ENCODE data around the gene MYT1.
"Not testable (repeated sequence)": the region's sequence is repeated elsewhere in the genome, so short reads cannot be mapped to it uniquely, and the experiment has no call there.

MYT1 gene

DNA sequence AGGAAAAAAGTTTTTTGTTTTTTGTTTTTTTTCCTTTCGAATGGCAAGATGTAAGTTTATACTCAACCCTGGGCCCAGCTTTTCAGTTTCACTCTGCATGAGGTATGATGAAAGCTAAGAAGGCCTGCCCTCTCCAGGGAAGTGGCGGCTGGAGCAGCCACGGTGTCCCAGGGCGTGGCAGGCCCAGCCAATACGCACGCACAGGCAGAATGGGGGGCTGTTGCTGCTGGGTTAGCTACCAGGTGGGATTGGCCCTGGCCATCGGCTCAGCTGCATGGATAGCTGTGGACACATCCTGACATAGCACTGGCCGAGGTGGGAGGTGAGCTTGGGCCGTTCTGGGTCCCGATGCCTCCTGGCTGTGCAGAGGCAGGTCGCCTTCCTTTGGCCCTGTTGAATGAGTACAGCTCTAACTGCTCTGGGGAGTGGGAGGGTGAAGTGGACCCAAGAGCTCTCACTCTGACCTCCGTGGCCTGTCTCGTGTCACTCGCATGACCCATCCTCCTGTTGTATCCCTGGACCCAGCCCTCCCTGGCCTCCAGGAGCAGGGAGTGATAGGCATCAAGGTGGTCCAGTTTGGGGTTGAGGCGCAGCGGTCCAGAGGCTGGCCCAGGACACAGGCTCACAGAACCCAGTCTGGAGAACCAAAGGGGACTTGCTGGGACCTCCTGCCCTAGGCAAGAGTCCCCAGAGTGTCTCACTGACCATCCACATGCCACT is 18.1 kb downstream of the MYT1 start:
- DNase-seq (ENCODE audit: low read depth, low spot score), result no peak
- H3K4me3 ChIP-seq (ENCODE audit: low read length), result no peak overlapping the region

DNA sequence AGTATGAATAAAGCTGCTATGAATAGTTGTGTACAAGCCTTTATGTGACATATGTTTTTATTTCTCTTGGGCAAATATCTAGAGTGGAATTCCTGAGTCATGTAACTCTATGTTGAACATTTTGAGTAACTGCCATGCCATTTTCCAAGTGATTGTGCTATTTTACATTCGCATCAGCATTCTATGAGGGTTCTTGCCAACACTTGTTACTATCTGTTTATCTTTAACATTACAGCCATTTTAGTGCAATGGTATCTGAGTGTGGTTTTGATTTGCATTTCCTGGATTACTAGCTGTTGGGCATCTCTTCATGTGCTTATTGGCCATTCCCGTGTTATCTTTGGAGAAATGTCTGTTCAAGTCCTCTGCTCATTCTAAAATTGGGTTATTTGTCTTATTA is 19.1 kb downstream of the MYT1 start:
- DNase-seq (ENCODE audit: low read depth, low spot score), result no peak
- no peak overlapping the region for H3K4me3 ChIP-seq (ENCODE audit: low read length)

DNA sequence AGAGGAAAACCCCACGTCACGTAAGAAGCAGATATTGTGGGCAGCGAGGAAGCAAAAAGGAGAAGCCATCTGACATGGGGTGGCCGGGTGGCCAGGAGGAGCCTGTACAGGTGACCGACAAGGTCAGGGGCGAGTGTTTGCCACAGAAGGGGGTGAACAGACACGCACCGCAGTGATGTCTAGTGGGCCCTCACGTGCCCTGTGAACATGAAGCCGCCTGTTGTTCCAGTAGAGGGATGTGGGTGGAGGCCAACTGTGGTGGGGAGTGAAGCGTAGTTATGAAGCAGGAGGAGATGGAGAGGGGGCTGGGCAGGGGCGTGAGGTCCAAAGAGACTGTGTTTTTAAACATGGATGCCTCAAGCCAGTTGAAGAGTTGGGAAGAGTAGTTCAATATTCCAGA is 20.5 kb downstream of the MYT1 start:
- no peak for DNase-seq (ENCODE audit: low read depth, low spot score)

DNA sequence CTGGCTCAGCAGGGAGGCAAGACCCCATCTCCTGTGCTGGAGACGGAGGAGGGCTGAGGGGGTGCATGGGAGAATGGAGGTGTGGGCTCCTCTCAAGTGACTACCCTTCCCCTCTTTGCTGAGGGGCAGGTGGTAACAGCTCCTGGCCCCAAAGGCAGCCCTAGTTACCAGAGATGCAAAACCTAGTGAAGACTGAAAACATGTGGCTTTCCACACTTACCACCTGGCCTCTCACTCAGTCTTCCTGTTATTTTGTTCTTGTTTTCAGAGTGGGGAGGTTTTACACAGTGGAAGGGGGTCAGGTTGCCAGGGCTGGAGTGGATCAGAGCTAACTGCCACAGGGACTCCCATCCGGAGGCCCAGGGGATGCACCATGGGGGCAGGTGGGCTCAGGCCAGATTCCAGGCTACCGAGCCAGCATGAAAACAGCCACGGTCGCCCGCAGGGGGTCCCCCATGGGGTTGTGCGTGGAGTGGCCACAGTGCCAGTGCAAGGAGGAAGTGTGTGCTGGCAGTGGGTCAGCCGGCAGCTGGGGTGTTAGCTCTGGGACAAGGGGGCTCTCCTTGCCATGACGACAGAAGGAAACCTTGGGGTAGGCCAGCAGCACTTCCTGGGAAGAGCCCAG is 21.1 kb downstream of the MYT1 start:
- DNase-seq (ENCODE audit: low read depth, low spot score), result no peak
- H3K4me3 ChIP-seq (ENCODE audit: low read length), result no peak overlapping the region

More for the DNA sequence above, 20.5 kb downstream of the MYT1 start:
- H3K4me3 ChIP-seq (ENCODE audit: low read length), result no peak overlapping the region

DNA sequence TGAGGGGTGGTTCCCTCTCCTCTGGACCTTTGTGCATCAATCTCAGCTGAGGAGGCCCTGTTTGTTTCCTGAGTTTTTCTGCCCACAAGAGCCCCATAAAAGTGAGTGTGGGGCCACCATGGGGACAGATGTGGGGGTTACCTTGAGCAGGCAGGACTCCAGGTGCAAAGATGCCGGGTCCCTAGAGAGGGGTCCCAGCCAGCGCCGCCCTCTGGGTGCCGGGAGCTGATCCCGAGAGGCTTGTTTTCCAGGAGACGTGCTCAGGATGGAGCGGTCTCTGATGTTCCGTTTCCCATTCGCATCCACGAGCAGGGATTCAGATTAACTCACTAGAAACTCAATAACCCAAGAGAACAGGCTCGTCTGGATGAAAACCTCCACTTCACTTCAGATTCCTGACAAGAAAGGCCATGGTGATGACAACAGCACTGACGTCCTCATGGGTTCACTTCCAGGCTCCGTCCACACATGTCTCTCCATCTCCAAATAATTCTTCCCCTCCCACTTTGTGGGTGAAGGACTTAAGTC is 21.9 kb downstream of the MYT1 start:
- no peak for DNase-seq (ENCODE audit: low read depth, low spot score)
- no peak overlapping the region for H3K4me3 ChIP-seq (ENCODE audit: low read length)

DNA sequence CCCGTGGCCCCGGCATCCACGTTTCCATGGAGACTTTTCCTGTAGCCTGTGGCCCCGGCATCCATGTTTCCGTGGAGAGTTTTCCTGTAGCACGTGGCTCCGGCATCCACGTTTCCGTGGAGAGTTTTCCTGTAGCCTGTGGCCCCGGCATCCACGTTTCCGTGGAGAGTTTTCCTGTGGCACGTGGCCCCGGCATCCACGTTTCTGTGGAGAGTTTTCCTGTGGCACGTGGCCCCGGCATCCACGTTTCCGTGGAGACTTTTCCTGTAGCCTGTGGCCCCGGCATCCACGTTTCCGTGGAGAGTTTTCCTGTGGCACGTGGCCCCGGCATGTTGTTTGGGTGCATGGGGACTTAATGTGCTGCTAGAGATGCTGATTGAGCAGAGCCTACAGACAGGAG is 23.0 kb downstream of the MYT1 start:
- DNase-seq (ENCODE audit: low read depth, low spot score); H3K4me3 ChIP-seq (ENCODE audit: low read length): not testable (repeated sequence)

DNA sequence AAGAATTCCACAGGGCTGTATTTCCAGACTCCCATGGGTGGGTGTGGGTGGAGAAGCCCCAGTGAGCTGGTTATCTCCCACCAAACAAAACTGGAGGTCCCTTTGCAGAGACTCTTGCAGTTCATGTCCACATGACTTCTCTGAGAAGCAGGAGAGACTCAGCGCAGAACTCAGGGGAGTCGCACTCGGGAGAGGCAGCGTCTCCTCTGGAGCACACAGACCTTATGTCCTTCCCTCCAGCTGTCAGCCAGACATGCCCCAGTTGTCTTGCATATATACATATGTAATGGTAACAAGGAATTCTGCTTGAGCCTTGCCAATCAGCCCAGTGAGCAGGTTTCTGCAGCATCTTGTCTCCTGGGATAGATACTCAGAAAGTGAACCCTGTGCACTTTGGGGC is 23.8 kb downstream of the MYT1 start:
- no peak for DNase-seq (ENCODE audit: low read depth, low spot score)
- H3K4me3 ChIP-seq (ENCODE audit: low read length), result no peak overlapping the region

DNA sequence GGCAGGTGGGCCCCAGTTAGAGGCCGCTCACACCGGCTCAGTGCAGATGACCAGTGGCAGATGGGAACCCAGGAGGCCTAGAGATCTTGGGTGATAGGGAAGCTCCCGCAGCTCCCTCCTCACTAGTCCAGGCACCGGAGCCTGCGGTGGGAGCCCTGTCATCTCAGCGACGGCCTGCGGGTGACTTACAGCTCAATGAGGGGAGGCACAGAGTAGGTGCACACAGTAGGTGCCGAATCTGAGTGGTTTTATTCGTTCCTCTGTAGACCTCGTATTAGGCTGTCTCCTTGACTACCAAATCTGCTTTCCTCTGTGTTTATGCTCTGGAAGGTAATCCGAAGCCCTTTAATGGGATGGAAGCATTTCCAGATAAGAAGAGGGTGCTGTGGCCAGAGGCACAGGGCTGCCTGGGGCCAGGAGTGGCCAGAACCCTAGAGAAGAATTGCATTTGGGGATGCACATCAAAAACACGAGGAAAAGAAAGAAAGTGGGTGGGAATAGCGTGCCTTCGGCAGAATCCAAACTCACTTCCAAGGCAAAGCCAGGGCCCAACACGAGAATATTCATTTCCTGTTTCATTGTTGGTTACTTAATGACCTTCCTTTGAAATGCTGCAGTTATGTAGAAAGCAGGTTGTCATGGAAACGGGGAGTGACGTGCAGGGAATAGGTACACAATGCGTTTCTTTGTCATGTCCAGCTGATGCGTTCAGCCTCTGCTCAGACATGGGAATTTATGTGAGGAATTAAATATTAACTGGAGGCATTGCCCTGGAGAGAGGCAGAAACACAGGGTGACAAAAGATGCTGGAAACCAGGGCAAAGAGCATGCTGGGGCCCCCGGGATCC is 24.7 kb downstream of the MYT1 start:
- no peak overlapping the region for H3K4me3 ChIP-seq (ENCODE audit: low read length)
- DNase-seq (ENCODE audit: low read depth, low spot score), result no peak

DNA sequence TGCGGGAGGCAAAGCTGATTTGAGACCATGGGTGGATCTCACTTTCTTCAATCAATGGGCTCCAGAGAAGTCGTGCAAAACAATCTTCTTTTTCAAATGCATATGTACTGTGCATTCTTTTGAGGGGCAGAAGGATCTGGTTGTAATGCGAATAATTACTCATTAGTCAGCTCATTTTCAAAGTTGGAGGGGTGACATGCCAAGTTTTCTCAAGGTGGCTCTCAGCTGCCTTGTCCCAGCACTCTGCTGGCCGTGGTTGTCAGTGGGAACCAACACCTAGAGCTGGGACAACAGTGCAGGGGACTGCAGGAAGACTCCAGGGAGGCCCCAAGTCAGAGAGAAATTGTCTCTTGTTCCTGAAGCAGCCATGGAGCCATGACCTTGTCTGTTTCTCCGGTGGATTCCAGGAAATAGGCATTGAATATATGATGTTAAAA is 25.3 kb downstream of the MYT1 start:
- H3K4me3 ChIP-seq (ENCODE audit: low read length), result no peak overlapping the region
- DNase-seq (ENCODE audit: low read depth, low spot score), result no peak

DNA sequence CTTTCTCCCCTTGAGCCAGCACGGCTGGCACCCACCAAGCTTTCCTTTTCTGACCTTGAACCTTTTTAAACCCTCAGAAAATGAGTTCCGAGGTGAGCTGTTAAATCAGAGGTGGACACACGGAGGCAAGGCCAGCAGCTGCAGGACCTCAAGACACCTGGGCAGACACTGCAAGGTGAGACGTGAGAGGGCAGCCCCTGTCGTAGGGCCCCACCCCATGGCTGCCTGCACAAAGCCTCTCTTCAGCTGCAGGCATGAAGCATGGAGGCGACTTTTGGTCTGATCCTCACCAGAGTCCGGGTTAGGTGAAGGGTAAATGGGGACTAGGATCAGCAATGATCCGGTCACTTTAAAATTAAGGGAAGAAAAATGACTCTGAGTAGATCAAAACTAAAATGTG is 25.7 kb downstream of the MYT1 start:
- no peak for DNase-seq (ENCODE audit: low read depth, low spot score)

DNA sequence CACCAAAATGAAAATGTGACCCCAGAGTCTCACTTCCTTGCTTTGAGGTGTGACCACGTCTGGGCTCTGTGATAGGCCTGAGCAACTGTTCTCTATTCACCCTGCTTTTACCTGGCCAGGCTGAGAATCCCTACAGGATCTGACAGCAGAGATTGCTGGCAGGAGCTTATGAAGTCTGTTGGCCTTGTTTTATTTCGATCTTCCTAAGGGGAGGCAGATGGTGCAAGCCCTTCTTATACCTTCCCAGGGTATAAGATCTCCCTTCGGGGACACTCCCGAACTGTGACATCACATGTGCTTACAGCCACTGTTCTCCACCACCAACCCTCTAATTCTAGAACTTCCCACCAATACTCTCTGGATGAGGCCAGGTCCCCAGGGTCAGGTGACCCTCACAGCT is 26.8 kb downstream of the MYT1 start:
- H3K4me3 ChIP-seq (ENCODE audit: low read length), result no peak overlapping the region
- DNase-seq (ENCODE audit: low read depth, low spot score), result no peak

More for the DNA sequence above, 25.7 kb downstream of the MYT1 start:
- no peak overlapping the region for H3K4me3 ChIP-seq (ENCODE audit: low read length)

DNA sequence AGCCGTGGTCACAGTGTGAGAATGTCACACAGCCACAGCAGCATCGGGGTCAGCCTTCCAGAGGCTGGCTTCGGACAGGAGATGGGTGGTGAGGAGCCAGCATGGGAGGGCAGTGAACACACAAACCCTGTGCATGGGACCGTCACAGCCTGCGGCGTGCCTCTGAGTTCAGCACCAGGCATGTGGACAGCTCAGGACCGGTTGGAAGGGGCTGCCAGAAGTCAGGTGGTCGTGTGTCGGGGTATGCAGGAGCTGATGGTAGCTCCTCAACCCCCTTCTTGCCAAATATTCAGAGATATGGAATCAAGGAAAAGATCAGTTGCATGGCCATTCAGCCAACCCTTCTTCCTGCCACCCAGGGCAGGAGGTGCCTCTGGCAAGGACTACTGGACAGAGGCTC is 28.2 kb downstream of the MYT1 start:
- no peak overlapping the region for H3K4me3 ChIP-seq (ENCODE audit: low read length)
- DNase-seq (ENCODE audit: low read depth, low spot score), result no peak

DNA sequence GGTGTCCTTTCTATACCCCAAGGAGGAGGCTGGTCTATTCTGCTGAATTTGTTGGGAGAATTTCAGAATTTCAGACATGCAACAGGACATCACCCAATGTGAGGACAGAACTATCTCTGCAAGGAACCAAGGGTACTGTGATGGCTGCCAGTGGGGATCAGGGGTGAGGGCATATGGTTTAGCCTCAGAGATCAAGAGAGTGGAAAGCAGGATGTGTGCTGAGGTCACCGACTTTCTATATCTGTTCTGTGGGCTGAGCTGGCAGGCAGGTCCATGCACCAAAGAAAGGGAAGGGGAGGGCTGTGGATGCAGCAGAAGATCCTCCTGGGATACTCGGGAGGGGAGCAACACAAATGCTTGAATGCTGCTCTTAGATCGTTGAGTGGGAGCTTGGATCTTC is 28.8 kb downstream of the MYT1 start:
- no peak overlapping the region for H3K4me3 ChIP-seq (ENCODE audit: low read length)

DNA sequence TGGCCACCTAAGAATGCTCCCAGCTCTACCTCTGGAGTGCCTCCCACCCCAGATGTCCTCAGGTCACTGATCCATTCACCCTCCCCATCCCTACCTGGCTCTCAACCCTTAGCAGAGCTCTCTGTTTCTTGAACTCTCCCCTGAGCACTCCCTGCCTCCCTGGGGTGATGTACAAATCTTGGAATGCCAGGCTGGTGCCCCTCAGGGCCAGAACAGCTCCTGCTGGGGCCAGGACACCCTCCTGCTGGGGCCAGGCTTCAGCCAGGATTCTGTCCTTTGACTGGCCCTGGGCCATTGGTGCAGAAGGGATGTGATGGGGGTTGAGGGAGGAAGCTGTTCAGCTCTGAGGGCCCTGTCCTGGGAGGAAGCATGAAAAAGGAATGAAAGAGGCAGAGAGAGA is 30.0 kb downstream of the MYT1 start:
- H3K4me3 ChIP-seq (ENCODE audit: low read length), result no peak overlapping the region
- DNase-seq (ENCODE audit: low read depth, low spot score), result no peak

More for the DNA sequence above, 28.8 kb downstream of the MYT1 start:
- DNase-seq (ENCODE audit: low read depth, low spot score), result no peak

DNA sequence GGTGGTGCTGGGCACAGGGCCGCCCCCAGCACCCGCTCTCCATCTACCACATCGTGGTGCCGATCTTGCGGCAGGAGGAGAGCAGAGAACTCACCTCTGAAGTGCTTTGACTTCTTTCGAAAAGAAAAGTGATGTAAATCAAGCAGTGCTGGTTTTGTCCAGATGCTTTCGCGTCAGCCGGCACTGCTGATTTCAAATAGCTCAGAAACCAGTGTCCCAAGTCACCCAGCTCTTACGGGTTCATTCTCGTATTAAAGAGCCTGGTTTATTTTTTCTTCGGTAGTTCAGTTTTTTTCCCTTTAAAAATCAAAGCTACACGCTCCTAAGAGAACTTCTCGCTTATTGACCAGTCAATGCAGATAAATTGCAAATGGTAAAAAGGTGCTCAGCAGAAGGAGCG is 32.1 kb downstream of the MYT1 start:
- DNase-seq (ENCODE audit: low read depth, low spot score), result no peak

DNA sequence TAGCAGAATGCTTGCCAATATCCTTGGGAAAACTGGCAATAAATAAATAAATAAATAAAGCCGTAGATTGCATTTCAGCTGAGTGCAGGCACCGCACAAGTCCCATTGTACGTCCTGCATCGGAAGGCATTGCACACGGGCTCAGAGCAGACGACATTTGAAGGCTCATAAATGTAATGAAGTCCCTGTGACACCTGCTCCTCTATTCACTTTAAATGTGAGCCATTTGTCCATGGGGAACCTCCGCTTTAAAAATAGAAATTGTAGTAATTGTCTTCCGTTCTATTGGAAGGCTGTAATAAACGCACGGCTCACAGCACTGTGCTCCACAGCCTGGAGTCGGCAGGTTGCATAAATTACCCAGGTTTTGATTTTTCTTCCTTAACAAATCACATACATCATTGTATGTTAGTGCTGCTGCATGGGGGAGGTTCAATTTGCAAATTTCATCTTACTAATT is 32.6 kb downstream of the MYT1 start:
- H3K4me3 ChIP-seq (ENCODE audit: low read length), result no peak overlapping the region
- DNase-seq (ENCODE audit: low read depth, low spot score), result no peak

More for the DNA sequence above, 32.1 kb downstream of the MYT1 start:
- no peak overlapping the region for H3K4me3 ChIP-seq (ENCODE audit: low read length)

DNA sequence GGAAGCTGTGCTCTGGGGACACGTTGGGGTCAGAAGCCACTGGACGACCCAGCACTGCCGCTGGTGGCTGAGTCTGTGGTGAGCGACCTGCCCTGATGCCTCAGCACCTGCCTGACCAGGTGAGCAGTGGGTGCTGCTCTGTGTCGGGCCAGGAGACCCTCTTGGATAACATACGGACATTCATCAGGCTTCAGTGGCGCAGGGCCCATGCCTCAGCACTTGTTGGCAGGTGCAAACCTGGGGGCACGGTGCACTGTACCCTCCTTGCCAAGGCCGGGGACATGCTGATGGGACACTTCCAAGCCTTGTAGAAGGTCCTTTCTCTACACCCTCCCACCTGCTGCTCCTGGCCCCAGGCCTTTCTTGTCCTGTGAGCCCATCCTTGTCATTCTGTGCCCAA is 34.1 kb downstream of the MYT1 start:
- no peak for DNase-seq (ENCODE audit: low read depth, low spot score)
- H3K4me3 ChIP-seq (ENCODE audit: low read length), result no peak overlapping the region

DNA sequence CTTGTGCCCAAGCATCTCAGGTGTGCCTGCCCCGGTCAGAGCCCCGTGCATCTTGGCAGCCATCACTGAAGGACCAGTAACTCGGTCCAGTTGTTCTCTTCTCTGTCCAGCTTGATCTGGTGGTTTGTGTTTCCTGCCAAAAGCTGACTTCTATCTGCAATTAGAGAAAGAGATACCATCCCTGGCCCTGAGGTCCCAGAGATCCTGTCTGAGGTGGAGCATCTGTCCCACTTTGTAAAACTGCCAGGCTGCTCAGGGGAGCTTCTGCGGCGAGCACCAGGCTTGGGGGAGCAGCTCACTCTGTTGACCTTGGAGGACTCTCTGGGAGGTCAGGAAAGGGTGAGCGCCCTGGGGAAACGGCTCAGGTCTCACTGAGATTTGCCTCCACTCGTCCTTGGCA is 35.1 kb downstream of the MYT1 start:
- DNase-seq (ENCODE audit: low read depth, low spot score), result no peak
- H3K4me3 ChIP-seq (ENCODE audit: low read length), result no peak overlapping the region

DNA sequence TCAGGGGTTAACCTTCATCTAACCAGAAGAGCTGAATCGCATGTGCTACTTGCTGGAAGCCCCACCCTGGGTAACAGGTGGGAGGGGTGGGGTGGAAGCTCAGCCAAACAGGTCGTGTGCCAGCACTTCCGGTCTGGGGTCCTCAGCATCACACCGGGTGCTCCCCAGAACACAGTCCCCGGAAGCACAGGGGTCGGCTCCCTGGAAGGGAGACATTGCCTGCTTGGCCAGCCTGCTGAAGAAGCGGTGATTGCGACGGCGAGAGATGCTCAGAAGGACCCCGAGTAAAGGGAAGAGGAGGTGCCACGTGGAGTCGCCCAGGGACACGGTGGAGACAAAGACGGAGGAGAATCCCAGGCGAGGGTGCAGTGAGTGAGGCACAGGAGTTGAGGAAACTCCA is 36.5 kb downstream of the MYT1 start:
- no peak for DNase-seq (ENCODE audit: low read depth, low spot score)
- H3K4me3 ChIP-seq (ENCODE audit: low read length), result no peak overlapping the region

DNA sequence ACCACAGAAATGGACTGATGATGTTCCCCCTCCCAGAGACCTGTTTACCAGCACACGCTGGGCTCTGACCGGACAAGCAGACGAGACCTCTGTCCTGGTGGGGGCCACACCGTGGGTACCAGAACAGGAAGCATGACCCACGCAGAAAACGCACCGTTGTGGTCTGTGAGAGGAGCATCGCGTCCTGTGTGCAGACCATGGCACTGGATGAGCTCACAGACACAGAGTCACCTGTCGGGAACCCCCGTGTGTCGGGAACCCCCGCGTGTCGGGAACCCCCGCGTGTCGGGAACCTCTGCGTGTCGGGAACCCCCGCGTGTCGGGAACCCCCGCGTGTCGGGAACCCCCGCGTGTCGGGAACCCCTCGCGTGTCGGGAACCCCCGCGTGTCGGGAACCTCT is 37.4 kb downstream of the MYT1 start:
- DNase-seq (ENCODE audit: low read depth, low spot score), result no peak

More for the DNA sequence above, 37.4 kb downstream of the MYT1 start:
- H3K4me3 ChIP-seq (ENCODE audit: low read length), result no peak overlapping the region
